Measurements from ENCODE around the gene TMEM132C.

Gene TMEM132C

GRCh38 chr12:128690641-128691040 lies 423.7 kb downstream of the TMEM132C start:
- Histone ChIP-seq H3K36me3 (ENCODE audit: control insufficient read depth, insufficient read depth, low read length) (no peaks in the 10 kb centered on the region), H3K4me3 (ENCODE audit: low read depth, low read length) (no peak overlapping the region), H3K9me3 (ENCODE audit: control insufficient read depth, insufficient read depth, low read length) (no peaks in the 10 kb centered on the region), H3K9ac (ENCODE audit: low read depth, low read length) (no peak overlapping the region), H3K27me3 (ENCODE audit: control insufficient read depth, insufficient read depth, low read length) (no peaks in the 10 kb centered on the region), H3K4me1 (ENCODE audit: control insufficient read depth, insufficient read depth, low read length) (no peaks in the 10 kb centered on the region)

- Histone ChIP-seq H3K4me3 (ENCODE audit: low read depth, low read length) (no peak overlapping the region), H3K36me3 (ENCODE audit: control insufficient read depth, insufficient read depth, low read length) (no peaks in the 10 kb centered on the region), H3K9ac (ENCODE audit: low read depth, low read length) (no peak overlapping the region), H3K4me1 (ENCODE audit: control insufficient read depth, insufficient read depth, low read length) (no peaks in the 10 kb centered on the region), H3K9me3 (ENCODE audit: control insufficient read depth, insufficient read depth, low read length) (no peaks in the 10 kb centered on the region), H3K27me3 (ENCODE audit: control insufficient read depth, insufficient read depth, low read length) (no peaks in the 10 kb centered on the region)
Measured at GRCh38 chr12:128693115-128693514, 426.1 kb downstream of the TMEM132C start.

GRCh38 chr12:128693771-128694170 lies 426.8 kb downstream of the TMEM132C start:
- no peaks in the 10 kb centered on the region for H3K4me1 ChIP-seq (ENCODE audit: control insufficient read depth, insufficient read depth, low read length)
- H3K9me3 ChIP-seq (ENCODE audit: control insufficient read depth, insufficient read depth, low read length), result no peaks in the 10 kb centered on the region
- no peak overlapping the region for H3K9ac ChIP-seq (ENCODE audit: low read depth, low read length)
- H3K4me3 ChIP-seq (ENCODE audit: low read depth, low read length), result no peak overlapping the region
- H3K27me3 ChIP-seq (ENCODE audit: control insufficient read depth, insufficient read depth, low read length), result no peaks in the 10 kb centered on the region
- no peaks in the 10 kb centered on the region for H3K36me3 ChIP-seq (ENCODE audit: control insufficient read depth, insufficient read depth, low read length)

DNA sequence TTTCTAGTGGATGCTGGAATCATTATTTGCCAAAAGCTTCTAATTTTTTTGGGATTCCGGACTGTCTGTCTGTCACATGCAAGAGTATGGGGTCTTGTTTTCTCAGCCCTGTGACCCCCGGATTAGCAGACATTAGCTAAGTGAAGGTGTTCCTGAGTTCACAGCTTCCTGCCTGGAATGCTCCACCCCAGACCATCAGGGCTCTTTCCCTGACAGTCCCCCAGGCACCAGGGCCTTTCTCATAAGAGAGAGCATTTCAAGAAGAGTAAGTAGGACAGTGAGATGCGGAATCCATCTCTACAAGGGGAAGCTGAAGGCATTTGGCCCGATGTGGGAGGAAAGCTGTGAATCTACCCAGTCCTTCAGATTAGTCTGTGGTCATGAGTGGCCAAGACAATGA lies 427.5 kb downstream of the TMEM132C start:
- no peak overlapping the region for H3K9ac ChIP-seq (ENCODE audit: low read depth, low read length)
- no peaks in the 10 kb centered on the region for H3K9me3 ChIP-seq (ENCODE audit: control insufficient read depth, insufficient read depth, low read length)
- no peaks in the 10 kb centered on the region for H3K27me3 ChIP-seq (ENCODE audit: control insufficient read depth, insufficient read depth, low read length)
- no peaks in the 10 kb centered on the region for H3K4me1 ChIP-seq (ENCODE audit: control insufficient read depth, insufficient read depth, low read length)
- no peaks in the 10 kb centered on the region for H3K36me3 ChIP-seq (ENCODE audit: control insufficient read depth, insufficient read depth, low read length)
- H3K4me3 ChIP-seq (ENCODE audit: low read depth, low read length), result no peak overlapping the region

- Histone ChIP-seq H3K4me3 (ENCODE audit: low read depth, low read length) (no peak overlapping the region), H3K27me3 (ENCODE audit: control insufficient read depth, insufficient read depth, low read length) (no peaks in the 10 kb centered on the region), H3K9ac (ENCODE audit: low read depth, low read length) (no peak overlapping the region), H3K36me3 (ENCODE audit: control insufficient read depth, insufficient read depth, low read length) (no peaks in the 10 kb centered on the region), H3K4me1 (ENCODE audit: control insufficient read depth, insufficient read depth, low read length) (no peaks in the 10 kb centered on the region), H3K9me3 (ENCODE audit: control insufficient read depth, insufficient read depth, low read length) (no peaks in the 10 kb centered on the region)
Measured at GRCh38 chr12:128695697-128696096, 428.7 kb downstream of the TMEM132C start.

- Histone ChIP-seq H3K9ac (ENCODE audit: low read depth, low read length) (no peak overlapping the region), H3K36me3 (ENCODE audit: control insufficient read depth, insufficient read depth, low read length) (no peaks in the 10 kb centered on the region), H3K27me3 (ENCODE audit: control insufficient read depth, insufficient read depth, low read length) (no peaks in the 10 kb centered on the region), H3K9me3 (ENCODE audit: control insufficient read depth, insufficient read depth, low read length) (no peaks in the 10 kb centered on the region), H3K4me1 (ENCODE audit: control insufficient read depth, insufficient read depth, low read length) (no peaks in the 10 kb centered on the region), H3K4me3 (ENCODE audit: low read depth, low read length) (no peak overlapping the region)
Measured at GRCh38 chr12:128698301-128698972, 431.5 kb downstream of the TMEM132C start.

DNA sequence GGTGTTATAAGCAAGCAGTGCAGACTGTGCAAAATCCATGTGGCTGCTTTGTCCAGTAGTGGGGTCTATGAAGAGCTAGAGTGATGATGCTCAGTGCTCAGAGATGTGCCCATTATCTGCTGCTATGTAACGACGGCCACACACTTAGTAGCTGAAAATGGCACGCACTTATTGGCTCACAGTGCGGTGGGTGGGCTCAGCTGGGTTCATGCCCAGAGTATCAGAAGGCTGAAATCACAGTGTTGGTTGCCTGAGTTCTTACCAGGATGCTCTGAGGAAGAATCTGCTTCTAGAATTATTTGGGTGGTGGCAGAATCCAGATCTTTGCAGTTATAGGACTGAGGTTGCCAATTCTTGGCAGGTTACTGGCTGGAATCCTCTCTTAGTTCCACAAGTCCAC lies 432.1 kb downstream of the TMEM132C start:
- Histone ChIP-seq H3K9ac (ENCODE audit: low read depth, low read length) (no peak overlapping the region), H3K4me1 (ENCODE audit: control insufficient read depth, insufficient read depth, low read length) (no peaks in the 10 kb centered on the region), H3K27me3 (ENCODE audit: control insufficient read depth, insufficient read depth, low read length) (no peaks in the 10 kb centered on the region), H3K36me3 (ENCODE audit: control insufficient read depth, insufficient read depth, low read length) (no peaks in the 10 kb centered on the region), H3K9me3 (ENCODE audit: control insufficient read depth, insufficient read depth, low read length) (no peaks in the 10 kb centered on the region), H3K4me3 (ENCODE audit: low read depth, low read length) (no peak overlapping the region)

DNA sequence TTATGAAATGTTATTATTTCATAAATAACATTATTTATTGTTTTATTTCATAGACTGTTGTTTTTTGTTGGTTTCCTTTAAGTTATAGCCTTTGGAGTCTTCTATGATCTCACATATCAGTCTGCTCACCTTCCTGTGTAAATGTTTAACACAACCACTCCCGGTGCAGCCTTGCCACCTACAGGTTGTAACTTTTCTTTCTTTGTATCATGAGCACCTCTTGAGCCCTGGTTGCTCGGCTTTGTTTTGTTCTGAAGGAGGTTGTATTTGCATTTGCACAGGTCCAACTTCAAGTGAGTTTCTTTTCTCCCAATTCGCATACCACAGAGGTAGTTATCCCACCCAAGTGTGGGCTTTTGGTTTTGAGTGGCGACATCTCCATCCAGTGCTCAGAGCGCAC lies 435.4 kb downstream of the TMEM132C start:
- Histone ChIP-seq H3K4me3 (ENCODE audit: low read depth, low read length) (no peak overlapping the region), H3K9me3 (ENCODE audit: control insufficient read depth, insufficient read depth, low read length) (no peaks in the 10 kb centered on the region), H3K9ac (ENCODE audit: low read depth, low read length) (no peak overlapping the region), H3K27me3 (ENCODE audit: control insufficient read depth, insufficient read depth, low read length) (no peaks in the 10 kb centered on the region), H3K4me1 (ENCODE audit: control insufficient read depth, insufficient read depth, low read length) (no peaks in the 10 kb centered on the region), H3K36me3 (ENCODE audit: control insufficient read depth, insufficient read depth, low read length) (no peaks in the 10 kb centered on the region)

- Histone ChIP-seq H3K9ac (ENCODE audit: low read depth, low read length) (no peak overlapping the region), H3K27me3 (ENCODE audit: control insufficient read depth, insufficient read depth, low read length) (no peaks in the 10 kb centered on the region), H3K4me3 (ENCODE audit: low read depth, low read length) (no peak overlapping the region), H3K4me1 (ENCODE audit: control insufficient read depth, insufficient read depth, low read length) (no peaks in the 10 kb centered on the region), H3K9me3 (ENCODE audit: control insufficient read depth, insufficient read depth, low read length) (no peaks in the 10 kb centered on the region), H3K36me3 (ENCODE audit: control insufficient read depth, insufficient read depth, low read length) (no peaks in the 10 kb centered on the region)
Measured at GRCh38 chr12:128705140-128705539, 438.2 kb downstream of the TMEM132C start.

DNA sequence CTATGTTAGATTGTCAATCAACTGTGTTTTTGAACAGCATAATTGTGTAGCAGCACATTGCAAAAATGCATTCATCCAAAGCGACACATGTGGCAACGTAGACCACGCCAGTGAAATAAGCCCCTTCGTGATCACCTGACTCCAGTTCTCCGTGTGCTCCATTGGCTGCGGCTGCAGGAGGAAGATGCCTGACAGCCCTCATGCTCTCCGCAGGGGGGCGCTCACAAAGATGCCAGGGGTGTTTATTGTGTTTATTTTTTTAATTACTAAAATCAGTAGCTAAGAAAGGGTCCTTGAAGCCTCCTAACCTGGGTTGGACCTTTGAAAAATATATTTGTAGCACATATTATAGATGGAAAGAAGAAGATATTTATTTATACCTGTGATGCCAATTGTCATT lies 440.5 kb downstream of the TMEM132C start:
- Histone ChIP-seq H3K27me3 (ENCODE audit: control insufficient read depth, insufficient read depth, low read length) (no peaks in the 10 kb centered on the region), H3K9me3 (ENCODE audit: control insufficient read depth, insufficient read depth, low read length) (no peaks in the 10 kb centered on the region), H3K4me1 (ENCODE audit: control insufficient read depth, insufficient read depth, low read length) (no peaks in the 10 kb centered on the region), H3K4me3 (ENCODE audit: low read depth, low read length) (no peak overlapping the region), H3K9ac (ENCODE audit: low read depth, low read length) (no peak overlapping the region), H3K36me3 (ENCODE audit: control insufficient read depth, insufficient read depth, low read length) (no peaks in the 10 kb centered on the region)

DNA sequence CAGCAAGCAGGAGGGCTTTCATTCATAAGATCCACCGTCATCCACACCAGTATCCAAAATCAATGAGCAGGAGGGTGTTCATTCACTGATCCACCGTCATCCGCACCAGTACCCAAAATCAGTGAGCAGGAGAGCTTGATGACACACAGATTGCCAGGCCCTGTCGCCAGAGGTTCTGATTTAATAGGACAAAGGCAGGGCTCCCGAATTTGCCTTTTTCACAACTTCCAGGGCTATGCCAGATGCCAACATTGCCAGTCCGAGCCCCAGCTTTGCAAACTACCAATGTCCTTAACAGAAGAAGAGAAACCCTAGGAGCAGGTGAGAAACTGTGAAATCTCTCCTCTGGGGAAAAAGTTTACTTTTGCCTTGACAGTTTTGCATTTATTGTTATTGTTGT lies 441.8 kb downstream of the TMEM132C start:
- H3K4me1 ChIP-seq (ENCODE audit: control insufficient read depth, insufficient read depth, low read length), result no peaks in the 10 kb centered on the region
- no peak overlapping the region for H3K4me3 ChIP-seq (ENCODE audit: low read depth, low read length)
- H3K9ac ChIP-seq (ENCODE audit: low read depth, low read length), result no peak overlapping the region
- no peaks in the 10 kb centered on the region for H3K9me3 ChIP-seq (ENCODE audit: control insufficient read depth, insufficient read depth, low read length)
- no peaks in the 10 kb centered on the region for H3K27me3 ChIP-seq (ENCODE audit: control insufficient read depth, insufficient read depth, low read length)
- no peaks in the 10 kb centered on the region for H3K36me3 ChIP-seq (ENCODE audit: control insufficient read depth, insufficient read depth, low read length)

DNA sequence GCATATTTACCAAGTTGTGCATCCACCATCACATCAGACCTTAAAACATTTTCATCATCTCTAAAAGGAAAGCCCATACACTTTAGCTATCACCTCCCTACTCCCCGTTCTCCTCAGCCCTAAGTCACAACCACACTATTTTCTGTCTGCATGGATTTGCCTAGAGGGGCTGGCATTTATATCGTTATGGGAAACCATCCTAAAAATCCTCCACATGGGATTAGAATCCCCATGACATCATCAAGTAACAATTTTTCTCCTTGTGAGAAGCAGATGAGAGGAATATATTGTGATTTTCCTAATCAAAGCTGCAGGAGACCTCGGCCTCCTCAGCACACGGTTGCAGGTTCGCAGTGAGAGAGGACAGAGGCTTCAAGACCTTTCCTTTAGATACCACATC lies 442.7 kb downstream of the TMEM132C start:
- H3K9me3 ChIP-seq (ENCODE audit: control insufficient read depth, insufficient read depth, low read length), result no peaks in the 10 kb centered on the region
- H3K9ac ChIP-seq (ENCODE audit: low read depth, low read length), result no peak overlapping the region
- H3K27me3 ChIP-seq (ENCODE audit: control insufficient read depth, insufficient read depth, low read length), result no peaks in the 10 kb centered on the region
- no peaks in the 10 kb centered on the region for H3K4me1 ChIP-seq (ENCODE audit: control insufficient read depth, insufficient read depth, low read length)
- no peak overlapping the region for H3K4me3 ChIP-seq (ENCODE audit: low read depth, low read length)
- no peaks in the 10 kb centered on the region for H3K36me3 ChIP-seq (ENCODE audit: control insufficient read depth, insufficient read depth, low read length)
